ENCODE measurements around the gene EXOC8. TPM values are rescaled to one million over a fixed set of nuclear protein-coding genes. Genes with fewer than 3 reads are reported as not detected.

EXOC8 gene
- total and polyA plus RNA-seq, 9 of the 15 experiments (the other 6 are each of a cell fraction or from before 2014, with no cell fraction given): 2.1 to 13.6 (median 7.2) TPM

- peak; percentile 94 for TF ChIP-seq REST (IDR thresholded peaks at IDR 0.05; ENCODE audit: borderline replicate concordance)
- TF ChIP-seq REST (CRISPR knock-in tag; IDR thresholded peaks at IDR 0.05; ENCODE audit: low read depth): no peak
- peak; percentile 88 for TF ChIP-seq CEBPB (tag; IDR thresholded peaks at IDR 0.05)
- peak; percentile 78 to 95 (median 82) for TF ChIP-seq CTCF (IDR thresholded peaks at IDR 0.05 in 2 of 3, conservative IDR thresholded peaks at IDR 0.05 in 1 of 3; ENCODE audit: insufficient read depth in 2 of 3, low read depth in 1 of 3, low read length in 3 of 3)
- TF ChIP-seq DPF2 (IDR thresholded peaks at IDR 0.05): 0 out of 2 replicates have a peak, but pooled peaks have one; percentile 23
- TF ChIP-seq L3MBTL2 (IDR thresholded peaks at IDR 0.05): no peak
- 0 out of 2 replicates have a peak, but pooled peaks have one; percentile 61 for TF ChIP-seq HEY1 (CRISPR knock-in tag; IDR thresholded peaks at IDR 0.05; ENCODE audit: borderline replicate concordance)
- TF ChIP-seq RNF219 (CRISPR knock-in tag; IDR thresholded peaks at IDR 0.05): no peak
- 0 out of 2 replicates have a peak, but pooled peaks have one; percentile 21 for TF ChIP-seq CAMTA2 (CRISPR knock-in tag; conservative IDR thresholded peaks at IDR 0.05)
- 0 out of 2 replicates have a peak, but pooled peaks have one; percentile 29 for TF ChIP-seq SOX6 (IDR thresholded peaks at IDR 0.05)
- peak; percentile 97 to 98 for TF ChIP-seq RAD21 (CRISPR knock-in tag; conservative IDR thresholded peaks at IDR 0.05 in 1 of 2, IDR thresholded peaks at IDR 0.05 in 1 of 2)
- TF ChIP-seq ESRRB (CRISPR knock-in tag; IDR thresholded peaks at IDR 0.05; ENCODE audit: borderline replicate concordance): 0 out of 2 replicates have a peak, but pooled peaks have one; percentile 23
- TF ChIP-seq CC2D1A (IDR thresholded peaks at IDR 0.05): peak; percentile 74; the same call in 1 of the 2 replicates
- TF ChIP-seq LCOR (CRISPR knock-in tag; IDR thresholded peaks at IDR 0.05): peak; percentile 38; the same call in 1 of the 2 replicates
- 0 out of 2 replicates have a peak, but pooled peaks have one; percentile 61 for TF ChIP-seq CREB5 (CRISPR knock-in tag; IDR thresholded peaks at IDR 0.05)
Measured at GRCh38 chr1:231357831-231358354, 20.2 kb upstream of the EXOC8 start (continued).
